ENCODE results near the gene SMC5.
A peak's percentile ranks its signal among the peaks of the same experiment; 100 is the strongest.
"Not testable (repeated sequence)": the region's sequence is repeated elsewhere in the genome, so short reads cannot be mapped to it uniquely, and the experiment has no call there.

SMC5 gene

GRCh38 chr9:70229026-70229425 is 29.8 kb upstream of the SMC5 start:
- TF ChIP-seq CTCF (IDR thresholded peaks at IDR 0.05; ENCODE audit: insufficient read depth, missing control alignments): no peak
- DNase-seq (ENCODE audit: insufficient read length, low spot score) (no peak), FAIRE-seq (no peak)

- TF ChIP-seq CTCF (IDR thresholded peaks at IDR 0.05; ENCODE audit: insufficient read depth, missing control alignments): peak; percentile 60
- DNase-seq (ENCODE audit: insufficient read length, low spot score) (no peak), FAIRE-seq (peak; percentile 66)
Observed at GRCh38 chr9:70229579-70229978, 29.2 kb upstream of the SMC5 start.

GRCh38 chr9:70232476-70232875 is 26.3 kb upstream of the SMC5 start:
- DNase-seq (ENCODE audit: insufficient read length, low spot score) (no peak), FAIRE-seq (no peak)
- no peak for TF ChIP-seq CTCF (IDR thresholded peaks at IDR 0.05; ENCODE audit: insufficient read depth, missing control alignments)

GRCh38 chr9:70234208-70234607 is 24.6 kb upstream of the SMC5 start:
- not testable (repeated sequence) for FAIRE-seq; DNase-seq (ENCODE audit: insufficient read length, low spot score)

GRCh38 chr9:70245952-70246351 is 12.8 kb upstream of the SMC5 start:
- FAIRE-seq; DNase-seq (ENCODE audit: insufficient read length, low spot score): not testable (repeated sequence)

GRCh38 chr9:70250221-70250620 is 8.6 kb upstream of the SMC5 start:
- no peak for DNase-seq (ENCODE audit: insufficient read length, low spot score)

GRCh38 chr9:70255486-70255885 is 3.3 kb upstream of the SMC5 start:
- DNase-seq (ENCODE audit: insufficient read length, low spot score): no peak
- no peak for TF ChIP-seq CTCF (IDR thresholded peaks at IDR 0.05; ENCODE audit: insufficient read depth, missing control alignments)
- no peak for FAIRE-seq

More at GRCh38 chr9:70250221-70250620, 8.6 kb upstream of the SMC5 start:
- no peak for TF ChIP-seq CTCF (IDR thresholded peaks at IDR 0.05; ENCODE audit: insufficient read depth, missing control alignments)
- FAIRE-seq: no peak

GRCh38 chr9:70256123-70256551 is 2.6 kb upstream of the SMC5 start:
- no peak for DNase-seq (ENCODE audit: insufficient read length, low spot score)
- TF ChIP-seq CTCF (IDR thresholded peaks at IDR 0.05; ENCODE audit: insufficient read depth, missing control alignments): no peak
- no peak for FAIRE-seq

All from D721Med (cell line).